HepG2 (cell line): ENCODE results near the gene CD300LF.

Experiments
- SATB2 ChIP-seq: sonication (generic); formaldehyde crosslinking; IDR thresholded peaks from 2 replicates; pipeline ENCODE4 v1.5.0; 2020; ENCODE audit warnings: missing genetic modification reagents
- SRF ChIP-seq: IDR thresholded peaks from 2 replicates; pipeline ENCODE4 v1.6.1; 2011; ENCODE audit warnings: mild to moderate bottlenecking, low read depth, low read length, moderate library complexity
- ZBTB20 ChIP-seq: sonication (generic); formaldehyde crosslinking; IDR thresholded peaks from 2 replicates; pipeline ENCODE4 v1.8.1; 2023; ENCODE audit warnings: missing genetic modification reagents, low read depth, mild to moderate bottlenecking, borderline replicate concordance

GRCh38 chr17:74677558-74678466 lies 34.9 kb downstream of the CD300LF start:
- TF ChIP-seq SRF, result no peak
- TF ChIP-seq ZBTB20 (CRISPR knock-in tag), result no peak
- TF ChIP-seq SATB2 (CRISPR knock-in tag), result no peak
